HCT116 (cell line): Measurements from ENCODE around the gene UPF1.

Source experiments
- CTCF ChIP-seq, 3 experiments: fragments of 200-600 bp in 1 of 3; sonication (generic) in 1 of 3; IDR thresholded peaks in 2 of 3; conservative IDR thresholded peaks in 1 of 3; 2 replicates each; pipeline ENCODE4 v1.5.1; 2012 to 2017; ENCODE audit warnings: low read depth in 2 of 3, low read length in 2 of 3, antibody characterized with exemption in 1 of 3, borderline replicate concordance in 1 of 3, control low read depth in 1 of 3, mild to moderate bottlenecking in 1 of 3, mixed read lengths in 1 of 3, mixed run types in 1 of 3, moderate library complexity in 1 of 3; ENCODE audit not compliant: insufficient read depth in 1 of 3
- EZH2 ChIP-seq: fragments of 200-600 bp; sonication (generic); IDR thresholded peaks from 2 replicates; pipeline ENCODE4 v1.6.1; 2017; ENCODE audit warnings: antibody characterized with exemption, mixed run types
- EZH2phosphoT487 ChIP-seq: fragments of 200-600 bp; IDR thresholded peaks from 2 replicates; pipeline ENCODE4 v1.6.1; 2018; ENCODE audit warnings: antibody characterized with exemption, borderline replicate concordance
- POLR2A ChIP-seq: IDR thresholded peaks from 2 replicates; pipeline ENCODE4 v1.7.0; 2011; ENCODE audit warnings: borderline replicate concordance; ENCODE audit not compliant: insufficient read depth, insufficient read length; ENCODE audit errors: extremely low read depth
- REST ChIP-seq: IDR thresholded peaks from 2 replicates; pipeline ENCODE4 v1.6.1; 2012; ENCODE audit warnings: low read depth
- SIN3A ChIP-seq: IDR thresholded peaks from 2 replicates; pipeline ENCODE4 v1.6.1; 2012; ENCODE audit warnings: low read depth
- SP1 ChIP-seq: IDR thresholded peaks from 2 replicates; pipeline ENCODE4 v1.6.1; 2012; ENCODE audit warnings: low read depth
- TCF7L2 ChIP-seq: IDR thresholded peaks from 2 replicates; pipeline ENCODE4 v1.7.0; 2011; ENCODE audit warnings: borderline replicate concordance, inconsistent platforms; ENCODE audit not compliant: insufficient read depth, insufficient read length; ENCODE audit errors: extremely low read depth
- YY1 ChIP-seq: IDR thresholded peaks from 2 replicates; pipeline ENCODE4 v1.6.1; 2011; ENCODE audit warnings: low read length, low read depth, moderate library complexity, mild to moderate bottlenecking; ENCODE audit not compliant: insufficient replicate concordance; ENCODE audit errors: extremely low read depth
- ZFX ChIP-seq: fragments of 450-650 bp; IDR thresholded peaks from 2 replicates; pipeline ENCODE4 v1.6.1; 2017
- ZNF274 ChIP-seq: fragments of 200-500 bp; sonication (Bioruptor generic); IDR thresholded peaks from 2 replicates; pipeline ENCODE4 v1.6.1; 2014; ENCODE audit warnings: mild to moderate bottlenecking, low read depth, low read length, inconsistent platforms

GRCh38 chr19:18862976-18863842 lies 31.4 kb downstream of the UPF1 start:
- TF ChIP-seq CTCF (IDR thresholded peaks at IDR 0.05 in 2 of 3, conservative IDR thresholded peaks at IDR 0.05 in 1 of 3; ENCODE audit: borderline replicate concordance in 1 of 3, insufficient read depth in 1 of 3, low read depth in 2 of 3, low read length in 2 of 3) (no peak), ZNF274 (no peak), SP1 (no peak), POLR2A (no peak), TCF7L2 (no peak), YY1 (no peak), EZH2phosphoT487 (no peak), SIN3A (no peak), REST (no peak), EZH2 (no peak), ZFX (no peak)
